ENCODE results near the gene RNPEP.

DNA sequence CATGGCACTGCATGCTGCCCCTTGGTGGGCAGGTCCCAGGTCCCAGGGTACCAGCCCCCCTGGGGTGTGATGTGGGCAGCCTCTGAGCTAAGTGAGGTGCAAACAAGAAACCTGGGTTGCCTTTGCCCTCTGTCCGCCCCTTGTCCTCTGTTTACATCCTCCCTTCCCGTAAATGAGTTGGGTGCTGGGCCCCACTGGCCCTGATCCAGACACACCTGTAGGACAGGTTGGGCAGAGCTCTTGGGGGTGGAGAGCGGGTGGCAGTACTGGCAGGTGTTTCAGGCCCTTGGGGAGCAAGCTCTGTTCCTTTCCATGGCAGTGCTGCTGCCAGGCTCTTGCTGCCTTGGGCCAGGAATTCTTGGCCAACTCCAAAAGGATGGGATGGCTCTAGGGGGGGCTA is 63.8 kb downstream of the RNPEP start:
- TF ChIP-seq, protein P1, sequence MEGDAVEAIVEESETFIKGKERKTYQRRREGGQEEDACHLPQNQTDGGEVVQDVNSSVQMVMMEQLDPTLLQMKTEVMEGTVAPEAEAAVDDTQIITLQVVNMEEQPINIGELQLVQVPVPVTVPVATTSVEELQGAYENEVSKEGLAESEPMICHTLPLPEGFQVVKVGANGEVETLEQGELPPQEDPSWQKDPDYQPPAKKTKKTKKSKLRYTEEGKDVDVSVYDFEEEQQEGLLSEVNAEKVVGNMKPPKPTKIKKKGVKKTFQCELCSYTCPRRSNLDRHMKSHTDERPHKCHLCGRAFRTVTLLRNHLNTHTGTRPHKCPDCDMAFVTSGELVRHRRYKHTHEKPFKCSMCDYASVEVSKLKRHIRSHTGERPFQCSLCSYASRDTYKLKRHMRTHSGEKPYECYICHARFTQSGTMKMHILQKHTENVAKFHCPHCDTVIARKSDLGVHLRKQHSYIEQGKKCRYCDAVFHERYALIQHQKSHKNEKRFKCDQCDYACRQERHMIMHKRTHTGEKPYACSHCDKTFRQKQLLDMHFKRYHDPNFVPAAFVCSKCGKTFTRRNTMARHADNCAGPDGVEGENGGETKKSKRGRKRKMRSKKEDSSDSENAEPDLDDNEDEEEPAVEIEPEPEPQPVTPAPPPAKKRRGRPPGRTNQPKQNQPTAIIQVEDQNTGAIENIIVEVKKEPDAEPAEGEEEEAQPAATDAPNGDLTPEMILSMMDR (IDR thresholded peaks at IDR 0.05): no peak
- TF ChIP-seq POLR2A (IDR thresholded peaks at IDR 0.05) (no peak), EP300 (IDR thresholded peaks at IDR 0.05) (no peak)

Measured in tibial nerve (tissue), 4 donors.